Panc1 (cell line): ENCODE measurements around the gene MALL.
"Not testable (repeated sequence)": the region's sequence is repeated elsewhere in the genome, so short reads cannot be mapped to it uniquely, and the experiment has no call there.

ENCODE experiments used
- CTCF ChIP-seq: fragments of 450-650 bp; IDR thresholded peaks from 2 replicates; pipeline ENCODE4 v1.5.1; 2017; ENCODE audit warnings: mild to moderate bottlenecking
- POLR2AphosphoS5 ChIP-seq: IDR thresholded peaks from 2 replicates; pipeline ENCODE4 v1.6.1; 2012; ENCODE audit warnings: mild to moderate bottlenecking, low read depth, low read length, moderate library complexity
- REST ChIP-seq, 2 experiments: IDR thresholded peaks; 2 replicates each; pipeline ENCODE4 v1.6.1; 2011 to 2012; ENCODE audit warnings: low read depth in 2 of 2, control low read depth in 1 of 2, low read length in 1 of 2, mild to moderate bottlenecking in 1 of 2, moderate library complexity in 1 of 2; ENCODE audit not compliant: insufficient read depth in 1 of 2
- SIN3A ChIP-seq: IDR thresholded peaks from 2 replicates; pipeline ENCODE4 v1.6.1; 2012; ENCODE audit warnings: low read depth, mild to moderate bottlenecking, low read length, moderate library complexity, borderline replicate concordance; ENCODE audit not compliant: insufficient read depth
- TCF7L2 ChIP-seq: IDR thresholded peaks from 2 replicates; pipeline ENCODE4 v1.6.1; 2011; ENCODE audit warnings: mild to moderate bottlenecking, low read depth, low read length, inconsistent platforms

- not testable (repeated sequence) for TF ChIP-seq REST (IDR thresholded peaks at IDR 0.05; ENCODE audit: insufficient read depth in 1 of 2, low read depth in 2 of 2, low read length in 1 of 2); CTCF; POLR2AphosphoS5; TCF7L2; SIN3A
Observed at GRCh38 chr2:110093924-110094323, 21.7 kb downstream of the MALL start.
